Fibroblast of villous mesenchyme (primary cell): Measurements from ENCODE around the gene MYH7. TPM values are rescaled to one million over a fixed set of nuclear protein-coding genes. Genes with fewer than 3 reads are reported as not detected.
A peak's percentile ranks its signal among the peaks of the same experiment; 100 is the strongest.

Experiments used
- DNase-seq: peaks from one replicate; pipeline ENCODE4 v3.0.0-alpha.2; 2010; ENCODE audit warnings: low read depth
- H3K4me3 ChIP-seq: 2 replicates; pipeline ENCODE4 v1.5.1; 2011; ENCODE audit warnings: low read depth, mild to moderate bottlenecking, low read length
- CTCF ChIP-seq: IDR thresholded peaks from 2 replicates; pipeline ENCODE4 v1.5.1; 2012; ENCODE audit warnings: low read depth, mild to moderate bottlenecking, low read length; ENCODE audit not compliant: insufficient read depth
- total RNA-seq: library from RNA; depleted of rRNA; stranded (reverse); fragments of >200 nt; gene quantifications from 2 replicates; pipeline ENCODE4 v1.2.3, GENCODE V29; 2012

Gene MYH7
- total RNA-seq, 1 donor: not detected

GRCh38 chr14:23376482-23377197 is 58.8 kb downstream of the MYH7 start, which contains the start of gene CMTM5:
CMTM5 (plus strand) TSS chr14:23377046; CDS start chr14:23377252, 206 bp downstream.
- no peak for DNase-seq
- no peak within 1 kb of the TSS for H3K4me3 ChIP-seq
- no peak for TF ChIP-seq CTCF

GRCh38 chr14:23375527-23376251 is 59.8 kb downstream of the MYH7 start:
- DNase-seq: no peak
- TF ChIP-seq CTCF: no peak
- H3K4me3 ChIP-seq: no peak overlapping the region

GRCh38 chr14:23373041-23373440 is 62.4 kb downstream of the MYH7 start:
- no peak for DNase-seq
- TF ChIP-seq CTCF: no peak
- no peak overlapping the region for H3K4me3 ChIP-seq

DNA sequence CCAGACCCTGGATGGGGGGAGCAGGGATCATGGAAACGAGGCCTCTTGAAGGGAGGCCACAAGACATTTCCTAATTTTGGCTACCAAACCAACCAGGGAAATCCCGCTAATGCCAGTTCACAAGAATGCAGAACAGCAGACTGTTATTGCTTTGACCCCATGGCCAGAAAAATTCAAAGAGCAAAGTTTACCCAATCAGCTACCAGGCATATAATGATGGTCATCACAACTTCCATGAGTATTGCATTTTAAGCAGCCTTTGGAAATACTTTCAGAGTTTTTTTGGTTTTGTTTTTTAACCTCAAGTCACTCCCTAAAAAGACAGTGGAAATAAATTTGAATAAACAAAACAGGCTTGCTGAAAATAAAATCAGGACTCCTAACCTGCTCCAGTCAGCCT is 63.0 kb downstream of the MYH7 start, which contains the start of gene IL25:
Gene IL25 (plus strand): TSS at position 301 of the 400 bp plus-strand sequence.
- TF ChIP-seq CTCF: no peak
- DNase-seq: peak; percentile 3

GRCh38 chr14:23371865-23372264 is 63.6 kb downstream of the MYH7 start:
- no peak for TF ChIP-seq CTCF
- DNase-seq: no peak
- H3K4me3 ChIP-seq: no peak overlapping the region

More for the DNA sequence above, 63.0 kb downstream of the MYH7 start, which contains the start of gene IL25:
- H3K4me3 ChIP-seq: no peak within 1 kb of the TSS

DNA sequence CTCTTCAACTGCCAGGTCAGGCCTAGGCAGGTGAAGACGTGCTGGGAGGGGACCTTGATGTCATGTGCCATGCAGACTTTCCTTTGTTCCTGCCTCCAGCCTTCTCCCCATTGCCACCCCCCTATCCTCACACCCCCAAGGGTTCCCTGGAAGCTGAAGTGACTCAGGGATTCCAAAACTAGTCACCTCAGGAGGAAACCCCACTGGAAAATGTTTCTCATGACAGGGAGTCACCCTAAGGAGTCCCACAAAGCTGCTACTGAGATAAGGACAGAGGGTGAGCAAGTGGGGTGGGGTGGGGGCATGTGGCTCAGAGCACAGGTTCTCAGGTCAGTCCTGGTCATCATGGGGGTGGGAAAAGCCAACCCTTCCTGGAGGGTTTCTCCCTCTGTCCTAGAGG is 65.2 kb downstream of the MYH7 start:
- no peak for DNase-seq
- no peak for TF ChIP-seq CTCF
- H3K4me3 ChIP-seq: no peak overlapping the region
